Non-pigmented ciliary epithelial cell (primary cell): ENCODE measurements around the gene NF1.
"Not testable (repeated sequence)": the region's sequence is repeated elsewhere in the genome, so short reads cannot be mapped to it uniquely, and the experiment has no call there.

Source experiments
- DNase-seq: peaks from one replicate; pipeline ENCODE4 v3.0.0-alpha.2; 2010; ENCODE audit warnings: low read depth

The NF1 gene

DNA sequence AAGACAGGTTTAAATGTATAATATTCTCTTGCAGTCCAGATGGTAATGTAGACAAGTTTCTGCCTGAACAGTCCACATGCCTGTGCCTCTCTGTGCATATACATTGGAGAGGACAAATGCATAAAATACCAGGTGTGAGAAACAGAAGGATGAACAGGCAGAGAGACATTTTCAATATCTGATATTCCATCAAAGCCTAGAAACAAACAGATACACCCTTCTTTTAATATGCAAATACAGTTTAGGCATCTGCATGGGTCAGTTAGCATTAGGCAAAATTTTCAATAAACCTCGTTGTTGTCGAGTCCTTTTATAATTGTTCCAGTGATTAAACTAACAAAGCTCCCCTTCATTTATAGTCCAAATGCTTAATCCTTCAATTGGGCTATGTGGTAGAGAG lies 201.4 kb downstream of the NF1 start:
- no peak for DNase-seq

DNA sequence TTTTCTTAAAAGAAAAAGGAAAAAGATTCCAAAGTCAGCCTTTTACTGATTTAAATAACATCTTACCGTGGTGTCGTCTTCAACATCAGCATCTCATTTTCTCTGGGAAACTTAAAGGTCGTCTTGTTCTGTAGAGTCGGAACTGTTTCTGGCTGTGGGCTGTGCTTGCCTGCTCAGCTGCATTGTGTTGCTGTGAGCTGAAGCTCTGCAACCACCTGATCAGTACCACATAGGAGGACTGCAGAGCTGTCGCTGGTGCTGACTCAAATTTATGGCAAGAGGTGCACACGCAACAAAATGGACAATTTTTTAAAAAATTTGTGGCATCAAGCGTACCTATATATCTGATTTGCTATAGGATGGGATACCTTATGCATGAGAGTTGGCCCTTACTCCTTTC lies 202.3 kb downstream of the NF1 start, which contains the start of gene OMG:
Gene OMG (minus strand): TSS at position 150 of the 400 bp plus-strand sequence. CDS start 908 bp downstream, outside the sequence.
- no peak for DNase-seq

DNA sequence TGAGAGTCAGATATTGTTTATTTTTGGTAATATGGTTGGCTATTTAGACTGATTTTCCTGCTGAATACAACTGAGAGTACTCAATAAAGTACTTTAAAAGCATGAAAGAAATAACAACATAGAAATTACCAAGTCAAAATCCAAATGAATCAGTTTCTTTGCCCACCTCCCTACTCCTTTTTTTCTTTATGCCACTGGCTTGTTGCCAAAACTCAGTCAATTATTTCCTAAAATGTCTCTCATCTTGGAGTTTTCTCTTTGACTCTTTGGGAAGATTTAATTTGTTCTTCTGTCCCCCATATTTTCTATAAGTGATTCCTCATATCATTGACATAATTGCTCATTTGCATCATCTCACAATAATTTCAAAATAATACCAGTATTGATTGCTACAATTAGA lies 204.8 kb downstream of the NF1 start:
- DNase-seq = no peak

DNA sequence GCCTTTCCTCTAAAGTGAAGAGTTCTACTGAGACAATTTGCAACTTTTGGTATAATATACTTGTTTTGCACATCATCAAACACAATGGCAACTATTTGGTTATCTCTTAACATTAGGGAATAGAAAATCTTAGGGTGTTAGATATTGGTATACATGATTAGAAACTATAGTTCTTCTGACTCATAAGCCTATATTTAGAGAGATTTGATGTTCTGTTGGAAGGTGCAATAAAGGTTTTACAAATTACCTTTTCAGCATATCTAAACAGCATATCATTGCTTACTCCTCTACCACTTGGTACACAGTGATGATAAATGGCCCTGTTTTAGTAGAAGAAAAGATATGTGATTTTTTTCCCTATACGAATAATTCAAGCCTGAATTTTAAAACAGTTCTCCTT lies 212.9 kb downstream of the NF1 start:
- no peak for DNase-seq

DNA sequence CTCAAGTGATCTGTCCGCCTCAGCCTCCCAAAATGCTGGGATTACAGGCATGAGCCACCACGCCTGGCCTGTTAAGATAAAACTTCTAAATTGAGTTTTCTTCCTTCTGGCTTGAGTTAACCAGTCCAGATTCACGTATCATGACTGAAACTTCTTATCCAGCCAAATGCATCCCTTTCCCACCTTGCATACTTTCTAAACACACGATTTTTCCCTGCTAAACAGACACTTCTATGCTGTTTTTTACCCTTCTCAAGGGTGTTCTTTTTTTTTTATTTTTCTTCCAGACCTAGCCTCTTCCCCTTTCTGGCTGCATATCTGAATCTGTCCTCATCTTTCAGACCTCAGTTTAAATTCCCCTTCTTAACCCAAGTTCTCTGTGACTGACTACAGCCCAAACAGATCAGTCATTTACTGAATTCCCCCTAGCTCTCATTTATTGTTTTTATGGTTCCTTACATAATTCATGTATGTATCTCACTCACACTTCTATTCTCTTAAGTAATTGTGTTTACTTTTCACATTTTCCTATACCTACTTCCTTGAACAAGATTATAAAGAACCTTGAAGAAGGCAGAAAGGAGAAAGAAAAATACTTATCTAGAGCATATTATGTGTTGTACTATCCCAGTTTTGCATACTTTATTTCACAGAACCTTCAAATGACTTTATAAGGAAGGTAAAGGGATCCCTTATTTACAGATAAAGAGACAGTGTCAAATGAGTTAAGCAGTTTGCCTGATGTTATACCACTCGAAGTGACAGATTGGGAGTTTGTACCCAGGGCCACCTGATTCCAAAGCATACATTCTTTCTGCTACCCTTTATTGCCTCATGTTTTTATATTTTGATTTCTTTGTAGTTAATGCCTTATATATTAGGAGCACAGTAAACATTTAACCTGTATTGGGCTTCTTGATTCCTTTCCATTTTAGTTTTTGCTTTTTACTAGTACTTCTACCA lies 213.9 kb downstream of the NF1 start:
- DNase-seq = no peak

DNA sequence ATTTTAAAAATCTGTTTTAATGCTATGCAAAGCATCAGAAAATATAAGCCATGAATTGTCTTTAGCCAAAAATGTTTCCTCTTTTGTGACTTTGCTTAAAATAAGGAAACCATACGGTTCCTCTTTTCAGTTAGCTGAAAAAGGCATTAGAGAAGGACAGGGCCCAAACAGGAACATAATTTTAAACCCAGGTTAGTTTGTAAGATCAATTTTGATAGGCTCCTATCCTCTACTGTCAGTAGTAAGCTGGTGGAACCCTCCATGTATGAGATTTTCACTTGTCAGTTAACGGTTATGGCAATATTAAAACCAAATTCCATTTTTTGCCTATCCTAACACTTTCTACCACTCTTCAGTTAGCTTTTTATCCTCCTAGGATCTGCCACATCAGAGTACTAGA lies 214.8 kb downstream of the NF1 start:
- no peak for DNase-seq

DNA sequence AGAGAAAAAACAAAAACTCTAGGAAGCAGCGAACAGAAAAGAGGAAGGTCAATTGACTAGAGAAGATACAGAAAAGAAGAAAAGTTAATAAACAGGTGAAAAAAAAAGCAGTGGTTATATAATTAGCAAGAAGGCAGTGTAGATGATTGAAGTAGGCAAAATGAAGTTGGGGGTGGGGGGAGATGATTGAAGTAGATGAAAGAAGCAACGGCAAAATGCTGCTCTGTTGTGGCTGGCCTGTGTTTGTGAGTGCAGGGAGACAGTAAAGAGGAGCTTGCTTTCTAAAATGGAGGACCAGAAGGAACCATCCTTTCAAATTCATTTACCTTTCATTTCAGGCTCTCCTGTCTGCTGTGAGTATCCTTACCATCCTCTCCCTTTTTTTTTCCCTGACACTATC lies 215.5 kb downstream of the NF1 start:
- no peak for DNase-seq

DNA sequence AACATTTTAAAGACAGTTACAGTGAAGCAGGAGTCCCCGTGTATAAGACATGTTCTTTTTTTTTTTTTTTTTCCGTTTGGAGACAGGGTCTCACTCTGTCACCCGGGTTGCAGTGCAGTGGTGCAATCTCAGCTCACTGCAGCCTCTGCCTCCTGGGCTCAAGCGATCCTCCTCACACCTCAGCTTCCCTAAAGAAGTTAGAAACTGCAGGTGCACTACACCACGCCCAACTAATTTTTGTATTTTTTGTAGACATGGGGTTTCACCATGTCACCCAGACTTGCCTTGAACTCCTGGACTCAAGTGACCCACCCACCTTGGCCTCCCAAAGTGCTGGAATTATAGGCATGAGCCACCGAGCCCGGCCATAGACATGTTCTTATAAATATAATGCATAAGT lies 216.1 kb downstream of the NF1 start:
- DNase-seq = no peak

DNA sequence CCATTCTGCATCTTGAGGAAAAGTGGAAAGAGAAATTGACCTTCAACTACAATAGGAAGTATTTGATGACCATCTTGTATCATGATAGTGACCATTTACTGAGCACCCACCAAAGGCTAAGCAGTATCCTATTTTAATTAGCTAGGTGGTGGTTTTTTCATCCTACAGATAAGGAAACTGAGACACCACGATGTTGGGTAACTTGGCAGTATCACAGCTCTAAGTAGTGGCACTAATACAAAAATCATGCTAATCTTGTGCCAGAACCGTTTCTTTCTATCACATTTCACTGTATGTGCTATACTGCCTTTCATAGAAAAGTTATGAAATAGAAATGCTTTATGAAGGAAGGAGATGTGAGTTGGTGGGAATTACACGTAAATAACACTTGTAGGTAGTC lies 216.7 kb downstream of the NF1 start:
- no peak for DNase-seq

DNA sequence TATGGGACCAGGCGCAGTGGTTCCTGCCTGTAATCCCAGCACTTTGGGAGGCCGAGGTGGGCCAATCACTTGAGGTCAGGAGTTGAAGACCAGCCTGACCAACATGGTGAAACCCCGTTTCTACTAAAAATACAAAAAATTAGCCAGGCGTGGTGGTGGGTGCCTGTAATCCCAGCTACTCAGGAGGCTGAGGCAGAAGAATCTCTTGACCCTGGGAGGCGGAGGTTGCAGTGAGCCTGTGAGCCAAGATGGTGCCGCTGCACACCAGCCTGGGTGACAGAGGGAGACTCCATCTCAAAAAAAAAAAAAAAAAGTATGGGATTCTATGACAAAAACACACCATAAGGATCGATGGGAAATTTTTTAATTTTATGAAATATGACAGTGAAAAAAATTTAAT lies 217.4 kb downstream of the NF1 start:
- not testable (repeated sequence) for DNase-seq

DNA sequence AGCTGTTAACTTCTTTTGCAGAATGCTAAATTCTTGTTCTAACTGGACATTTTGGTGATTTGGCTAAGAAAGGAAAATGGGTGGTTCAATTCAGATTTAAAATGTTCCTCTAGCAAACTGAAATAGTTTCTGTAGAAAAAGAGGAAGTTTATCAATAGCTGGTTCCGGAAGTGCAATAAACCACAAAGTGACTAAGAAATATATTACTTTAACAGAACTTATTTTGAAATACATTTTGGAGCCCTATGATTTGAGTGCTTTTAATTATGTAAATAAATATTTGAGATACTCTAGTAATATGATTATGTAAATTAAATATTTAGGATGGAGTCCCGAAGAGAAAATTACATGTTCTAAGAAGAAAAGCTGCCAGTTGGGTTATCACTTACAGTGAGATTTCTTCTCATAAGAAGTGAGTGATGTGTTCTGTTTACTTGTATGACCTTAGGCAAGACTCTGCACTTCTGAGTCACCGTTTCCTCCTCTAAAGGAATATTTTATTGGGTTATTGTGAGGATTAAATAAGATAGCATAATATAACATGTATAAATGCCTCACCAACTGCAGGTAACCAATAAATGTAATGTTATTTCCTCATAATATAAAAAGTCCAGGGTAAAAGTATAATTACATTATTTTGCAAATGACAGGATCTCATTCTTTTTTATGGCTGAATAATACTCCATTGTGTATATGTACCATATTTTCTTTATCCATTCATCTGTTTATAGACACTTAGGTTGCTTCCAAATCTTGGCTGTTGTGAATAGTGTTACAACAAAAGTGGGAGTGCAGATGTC lies 219.4 kb downstream of the NF1 start, which contains the start of gene EVI2B:
Gene EVI2B (minus strand): TSS at position 73 of the 800 bp plus-strand sequence. CDS start 8,445 bp downstream, outside the sequence.
- DNase-seq = no peak

DNA sequence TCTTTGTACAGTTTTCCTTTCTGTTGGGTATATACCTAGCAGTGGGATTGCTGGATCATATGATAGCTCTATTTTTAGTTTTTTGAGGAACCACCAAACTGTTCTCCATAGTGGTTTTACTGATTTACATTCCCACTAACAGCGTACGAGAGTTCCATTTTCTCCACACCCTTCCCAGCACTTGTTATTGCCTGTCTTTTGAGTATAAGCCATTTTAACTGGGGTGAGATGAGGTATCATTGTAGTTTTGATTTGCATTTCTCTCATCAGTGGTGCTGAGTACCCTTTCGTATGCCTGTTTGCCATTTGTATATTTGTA lies 220.0 kb downstream of the NF1 start:
- no peak for DNase-seq

DNA sequence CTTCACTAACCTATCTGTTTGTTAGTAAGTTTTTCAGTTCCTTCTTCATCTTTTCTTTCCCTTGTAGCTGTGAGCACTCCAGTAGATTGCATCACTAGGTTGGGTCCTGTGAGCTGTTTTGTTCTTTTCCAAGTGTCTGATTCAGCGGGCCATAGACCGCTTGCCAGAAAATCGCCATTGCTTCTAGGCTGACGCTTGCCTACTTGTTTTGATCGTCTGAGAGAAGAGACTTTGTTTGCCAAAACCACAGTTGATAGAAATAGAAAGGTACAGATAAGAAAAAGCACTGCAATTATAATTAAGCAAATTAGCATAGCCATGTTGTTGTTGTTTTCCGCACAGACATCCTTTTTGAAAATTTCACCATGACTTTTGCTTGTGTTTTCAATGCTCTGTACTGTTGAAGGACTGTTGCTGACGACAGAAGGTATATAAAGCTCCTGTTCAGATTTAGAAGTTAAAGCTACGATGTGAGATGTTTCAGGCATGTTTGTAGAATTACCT lies 223.6 kb downstream of the NF1 start:
- DNase-seq = no peak

DNA sequence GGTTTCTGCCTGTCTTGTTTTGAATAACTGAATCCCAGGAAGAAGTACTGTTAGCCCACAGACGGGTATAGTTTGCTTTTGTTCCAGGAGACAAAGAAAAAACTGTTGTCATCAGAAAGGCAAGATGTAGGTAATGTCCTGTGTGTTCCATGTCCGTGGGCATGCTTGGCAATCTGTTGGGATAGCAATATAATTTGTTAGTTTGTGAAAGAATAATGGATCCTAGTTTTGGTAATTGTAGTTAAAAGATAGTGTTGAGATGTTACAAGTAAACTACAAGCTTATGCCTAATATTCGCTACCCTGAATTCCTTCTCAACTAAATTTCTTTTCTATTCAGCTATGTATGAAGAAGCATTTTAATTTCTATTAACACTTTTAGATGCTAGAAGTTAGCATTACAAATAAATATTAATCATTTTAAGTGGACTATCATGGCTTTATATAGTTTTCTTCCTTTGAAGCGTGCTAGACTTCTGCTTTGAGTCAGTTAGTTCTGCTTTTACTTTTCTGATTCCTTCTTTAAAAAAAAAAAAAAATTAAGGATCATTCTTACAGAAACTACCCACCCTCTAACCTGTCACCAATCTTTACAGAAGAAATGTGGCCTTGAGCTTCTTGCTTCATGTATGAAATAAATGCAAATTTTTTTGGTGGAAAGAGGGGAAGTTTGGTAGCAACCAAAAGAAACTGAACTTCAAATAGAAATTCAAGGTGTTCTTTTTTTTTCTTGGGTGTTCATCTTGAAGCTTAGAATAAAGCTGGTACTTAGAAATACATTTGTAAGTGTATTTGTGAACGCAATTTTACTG lies 224.3 kb downstream of the NF1 start:
- DNase-seq = no peak

DNA sequence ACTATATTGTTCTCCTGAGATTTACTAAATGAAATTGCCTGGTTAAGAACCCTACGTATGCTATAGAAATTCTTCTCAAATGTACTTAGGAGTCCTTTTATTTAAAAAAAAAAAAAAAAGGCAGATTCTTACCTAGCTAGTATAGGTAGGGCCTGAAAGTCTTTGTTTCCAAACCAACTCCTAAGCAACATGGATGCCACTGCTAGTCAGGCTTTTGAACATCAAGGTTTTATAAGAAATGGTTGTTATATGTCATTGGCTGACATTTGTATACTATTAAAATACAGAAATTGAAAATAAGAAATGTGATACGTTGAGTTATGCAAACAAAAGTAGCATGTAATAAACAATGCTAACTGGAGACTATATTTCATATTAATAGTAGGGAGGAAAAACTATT lies 225.5 kb downstream of the NF1 start:
- no peak for DNase-seq

DNA sequence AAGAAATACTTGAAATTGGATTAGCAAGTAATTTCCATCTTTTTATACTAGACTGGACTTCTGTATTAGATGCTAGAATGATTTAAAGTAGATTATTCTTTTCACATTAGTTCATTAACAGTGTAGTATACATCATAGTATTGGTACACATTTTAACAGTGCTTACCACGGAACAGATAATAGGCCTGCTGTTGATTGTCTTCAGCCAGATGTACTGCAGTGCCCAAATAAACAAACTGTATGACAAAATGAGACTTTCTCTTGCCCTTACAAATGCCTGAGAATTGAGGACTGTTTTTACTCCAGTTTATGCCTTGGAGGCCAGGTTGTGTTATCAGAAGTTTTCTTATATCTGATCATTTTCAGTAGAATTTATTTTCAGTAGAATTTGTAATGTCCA lies 226.0 kb downstream of the NF1 start:
- DNase-seq = no peak

DNA sequence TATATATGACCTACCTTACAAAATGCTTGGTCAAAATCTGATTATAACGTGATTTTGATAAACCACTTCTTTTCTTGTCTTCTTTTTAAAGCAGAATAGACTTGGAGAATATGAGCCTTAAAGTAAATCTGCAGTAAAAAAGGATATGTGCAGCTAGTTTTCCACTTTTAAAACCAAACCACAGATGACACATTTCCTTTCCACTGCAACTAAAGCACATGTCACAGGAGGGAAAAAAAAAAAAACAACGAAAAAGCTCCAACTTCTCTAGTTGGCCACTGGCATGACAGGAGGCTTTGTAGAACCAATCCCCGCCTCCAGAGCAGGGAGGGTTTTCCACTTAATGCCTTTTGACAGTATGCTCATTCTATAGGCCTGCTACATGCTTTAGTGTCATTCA lies 226.7 kb downstream of the NF1 start, which contains the start of gene EVI2A:
Gene EVI2A (minus strand): TSS at position 142 of the 400 bp plus-strand sequence. CDS start 2,609 bp downstream, outside the sequence.
- no peak for DNase-seq

DNA sequence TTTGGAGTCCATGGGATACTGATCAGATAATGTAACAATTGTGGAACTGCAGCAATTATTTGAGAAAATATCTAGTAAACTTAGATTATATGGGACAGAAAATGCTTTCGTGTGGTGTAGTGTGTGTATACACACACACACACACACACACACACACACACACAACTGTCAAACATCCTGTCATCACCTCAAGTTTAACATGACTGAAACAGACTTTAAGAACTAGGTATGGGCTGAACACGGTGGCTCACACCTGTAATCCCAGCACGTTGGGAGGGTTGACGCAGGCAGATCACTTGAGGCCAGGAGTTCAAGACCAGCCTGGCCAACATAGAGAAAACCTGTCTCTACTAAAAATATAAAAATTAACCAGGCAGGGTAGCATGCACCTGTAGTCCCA lies 227.2 kb downstream of the NF1 start:
- DNase-seq = no peak

DNA sequence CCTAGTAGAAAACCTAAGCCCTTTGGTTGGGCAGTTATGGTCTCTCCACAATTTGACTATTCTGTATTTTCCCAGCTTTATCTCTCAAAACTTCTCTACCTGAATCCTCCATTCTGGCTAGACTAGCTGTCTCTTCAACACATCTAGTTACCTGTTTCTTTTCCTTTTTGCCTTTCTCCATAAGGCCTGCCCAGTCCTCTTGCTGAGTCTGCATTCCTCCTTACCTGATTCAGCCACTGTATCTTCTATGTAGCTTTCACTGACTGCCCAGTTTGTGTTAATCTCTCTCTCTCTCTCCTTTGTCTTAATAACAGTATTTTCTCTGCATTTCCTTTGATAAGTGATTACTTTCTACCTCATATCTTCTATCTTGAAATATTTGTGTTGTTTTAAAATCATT lies 228.8 kb downstream of the NF1 start:
- DNase-seq = no peak

DNA sequence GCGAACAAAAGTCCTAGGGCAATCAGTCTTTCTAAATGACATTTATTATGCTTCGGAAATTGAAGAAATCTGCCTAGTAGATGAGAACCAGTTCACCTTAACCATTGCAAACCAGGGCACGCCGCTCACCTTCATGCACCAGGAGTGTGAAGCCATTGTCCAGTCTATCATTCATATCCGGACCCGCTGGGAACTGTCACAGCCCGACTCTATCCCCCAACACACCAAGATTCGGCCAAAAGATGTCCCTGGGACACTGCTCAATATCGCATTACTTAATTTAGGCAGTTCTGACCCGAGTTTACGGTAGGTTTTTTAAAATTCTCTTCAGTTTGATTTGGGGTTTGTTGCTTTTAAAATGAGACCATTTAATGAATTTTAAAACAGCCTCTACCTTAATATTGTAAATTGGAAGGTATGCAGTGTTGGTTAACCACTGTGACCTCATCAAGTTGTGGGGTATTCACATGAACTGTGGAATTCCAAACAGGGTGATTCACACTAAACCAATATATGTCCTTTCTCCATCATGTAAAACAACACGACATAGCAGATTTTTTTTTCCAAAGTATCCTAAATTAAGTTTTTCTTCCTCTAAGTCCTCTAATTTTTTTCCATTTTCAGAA lies 232.9 kb downstream of the NF1 start:
- peak; percentile 85 for DNase-seq

DNA sequence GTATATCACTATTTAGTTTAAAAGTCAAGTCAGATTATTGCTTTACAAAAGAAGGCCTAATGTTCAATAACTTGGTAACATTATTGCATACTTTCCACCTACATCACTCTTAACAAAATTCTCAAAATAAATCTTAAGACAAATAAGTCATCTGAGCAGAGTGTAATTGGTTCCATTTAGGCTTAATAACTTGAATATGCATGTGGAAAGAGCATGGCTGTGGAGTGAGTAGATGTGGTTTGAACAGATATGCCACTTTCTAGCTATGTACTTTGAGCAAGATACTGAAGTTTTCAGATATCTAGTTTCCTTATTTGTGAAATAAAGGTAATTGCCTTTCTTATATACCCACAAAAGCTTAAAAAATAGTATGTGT lies 233.4 kb downstream of the NF1 start:
- no peak for DNase-seq
